GM23248 (cell line): ENCODE data around the gene KCNJ18. TPM values are rescaled to one million over a fixed set of nuclear protein-coding genes. Genes with fewer than 3 reads are reported as not detected.
"Not testable (repeated sequence)": the region's sequence is repeated elsewhere in the genome, so short reads cannot be mapped to it uniquely, and the experiment has no call there.

Experiments used
- DNase-seq: peaks from one replicate; pipeline ENCODE4 v3.0.0-alpha.2; 2015
- H2AFZ ChIP-seq: fragments of 200-600 bp; sonication (generic); 2 replicates; pipeline ENCODE4 v1.6.1; 2016; ENCODE audit warnings: antibody characterized with exemption
- H3F3A ChIP-seq: fragments of 200-600 bp; sonication (generic); 2 replicates; pipeline ENCODE4 v1.6.1; 2016; ENCODE audit warnings: mild to moderate bottlenecking, antibody characterized with exemption, mixed run types; ENCODE audit not compliant: insufficient read depth
- H3K27ac ChIP-seq: fragments of 200-600 bp; sonication (generic); 2 replicates; pipeline ENCODE4 v1.5.1; 2016; ENCODE audit warnings: mild to moderate bottlenecking
- H3K27me3 ChIP-seq: fragments of 200-600 bp; sonication (generic); replicated peaks from 2 replicates; pipeline ENCODE4 v1.6.1; 2016; ENCODE audit warnings: mild to moderate bottlenecking; ENCODE audit not compliant: insufficient read depth
- H3K36me3 ChIP-seq: fragments of 200-600 bp; sonication (generic); 2 replicates; pipeline ENCODE4 v1.6.1; 2016; ENCODE audit warnings: low read depth, mild to moderate bottlenecking
- H3K4me1 ChIP-seq: fragments of 200-600 bp; sonication (generic); 2 replicates; pipeline ENCODE4 v1.6.1; 2016; ENCODE audit warnings: mild to moderate bottlenecking; ENCODE audit not compliant: insufficient read depth
- H3K4me2 ChIP-seq: fragments of 200-600 bp; sonication (generic); one replicate; pipeline ENCODE4 v1.6.1; 2016; ENCODE audit warnings: mild to moderate bottlenecking; ENCODE audit not compliant: unreplicated experiment
- H3K4me3 ChIP-seq: fragments of 200-600 bp; sonication (generic); 2 replicates; pipeline ENCODE4 v1.5.1; 2016; ENCODE audit warnings: mild to moderate bottlenecking
- H3K79me2 ChIP-seq: fragments of 200-600 bp; sonication (generic); 2 replicates; pipeline ENCODE4 v1.6.1; 2016; ENCODE audit warnings: mild to moderate bottlenecking; ENCODE audit not compliant: insufficient read depth
- H3K9ac ChIP-seq: fragments of 200-600 bp; sonication (generic); 2 replicates; pipeline ENCODE4 v1.6.1; 2016; ENCODE audit warnings: mild to moderate bottlenecking
- H3K9me2 ChIP-seq: fragments of 200-600 bp; sonication (generic); 2 replicates; pipeline ENCODE4 v1.6.1; 2016; ENCODE audit warnings: mixed run types, mild to moderate bottlenecking, moderate library complexity; ENCODE audit not compliant: insufficient read depth
- H3K9me3 ChIP-seq: fragments of 200-600 bp; sonication (generic); one replicate; pipeline ENCODE4 v1.6.1; 2017; ENCODE audit warnings: low read depth
- H4K20me1 ChIP-seq: fragments of 200-600 bp; sonication (generic); 2 replicates; pipeline ENCODE4 v1.6.0; 2016; ENCODE audit not compliant: insufficient read depth
- whole genome bisulfite sequencing, 2 experiments: methylation state at CpG; one replicate each; pipeline ENCODE4 v1.1.6; 2015 to 2017; ENCODE audit warnings: low lambda C conversion rate in 2 of 2, low coverage in 1 of 2; ENCODE audit errors: missing lambda C conversion rate in 2 of 2; 5-methylcytosine and 5-hydroxymethylcytosine counted together
- in situ Hi-C: fragments of 300-500 bp; cut with MboI; formaldehyde crosslinking; loops from 2 replicates; pipeline ENCODE4 v1.15.0; 2020
- polyA plus RNA-seq: library from polyadenylated mRNA; unstranded; fragments of >200 nt; fragmentation: Nextera tagmentation; extraction: Ambion mirVana; gene quantifications from 2 replicates; pipeline ENCODE4 v1.2.1, GENCODE V29; 2016
- total RNA-seq: library from RNA; depleted of rRNA; stranded (reverse); fragments of >200 nt; shearing (Covaris generic); gene quantifications from 2 replicates; pipeline ENCODE4 v1.2.3, GENCODE V29; 2014; rRNA removed

The KCNJ18 gene
- not detected in 2 replicates for total RNA-seq
- not detected in 2 replicates for polyA plus RNA-seq

GRCh38 chr17:21691883-21692703, at the start of gene KCNJ18:
KCNJ18 (plus strand) TSS chr17:21692523; CDS start chr17:21702787, 10,264 bp downstream.
- H3K36me3 ChIP-seq, H4K20me1 ChIP-seq, H2AFZ ChIP-seq, H3K9ac ChIP-seq, H3K9me2 ChIP-seq, H3K27ac ChIP-seq, H3F3A ChIP-seq, H3K4me2 ChIP-seq, H3K4me1 ChIP-seq, H3K9me3 ChIP-seq, H3K4me3 ChIP-seq, H3K79me2 ChIP-seq, H3K27me3 ChIP-seq, DNase-seq, in situ Hi-C loops: not testable (repeated sequence)
- WGBS, 2 experiments = 69 to 71% methylated on average over 14 to 17 of the region's 18 CpGs

GRCh38 chr17:21648125-21648524, 44.2 kb upstream of the KCNJ18 start:
- in situ Hi-C loops, H3K27me3 ChIP-seq, H3K4me1 ChIP-seq, H3K9me3 ChIP-seq, H3F3A ChIP-seq, H3K36me3 ChIP-seq, H3K9ac ChIP-seq, H3K79me2 ChIP-seq, H2AFZ ChIP-seq, H3K9me2 ChIP-seq, H3K4me2 ChIP-seq, H3K27ac ChIP-seq, H3K4me3 ChIP-seq, H4K20me1 ChIP-seq, DNase-seq: not testable (repeated sequence)
- WGBS, 2 experiments = 53 to 70% methylated on average over 6 of the region's 6 CpGs

GRCh38 chr17:21650043-21650442, 42.3 kb upstream of the KCNJ18 start:
- H3F3A ChIP-seq, H3K27me3 ChIP-seq, H3K27ac ChIP-seq, H3K9me3 ChIP-seq, H4K20me1 ChIP-seq, DNase-seq, H3K4me3 ChIP-seq, H3K9ac ChIP-seq, H3K4me1 ChIP-seq, H3K79me2 ChIP-seq, in situ Hi-C loops, H2AFZ ChIP-seq, H3K4me2 ChIP-seq, H3K36me3 ChIP-seq, H3K9me2 ChIP-seq: not testable (repeated sequence)
- 20 to 27% methylated on average over 1 of the region's 1 CpG for WGBS, 2 experiments

GRCh38 chr17:21652049-21652448, 40.3 kb upstream of the KCNJ18 start:
- H2AFZ ChIP-seq, H3K27me3 ChIP-seq, DNase-seq, H3K4me3 ChIP-seq, H3K9ac ChIP-seq, H3K79me2 ChIP-seq, H3K9me3 ChIP-seq, H3F3A ChIP-seq, H3K4me2 ChIP-seq, H3K36me3 ChIP-seq, in situ Hi-C loops, H3K9me2 ChIP-seq, H4K20me1 ChIP-seq, H3K4me1 ChIP-seq, H3K27ac ChIP-seq: not testable (repeated sequence)
- WGBS, 2 experiments = 28 to 29% methylated on average over 3 of the region's 4 CpGs

- H3K36me3 ChIP-seq, DNase-seq, H3K9me2 ChIP-seq, H3K9me3 ChIP-seq, H3K4me3 ChIP-seq, H3K4me1 ChIP-seq, in situ Hi-C loops, H4K20me1 ChIP-seq, H3F3A ChIP-seq, H3K79me2 ChIP-seq, H3K27me3 ChIP-seq, H3K9ac ChIP-seq, H3K27ac ChIP-seq, H2AFZ ChIP-seq, H3K4me2 ChIP-seq: not testable (repeated sequence)
- WGBS, 2 experiments = 72 to 74% methylated on average over 10 of the region's 10 CpGs
Observed at GRCh38 chr17:21653211-21653610, 39.1 kb upstream of the KCNJ18 start.

- H3K4me3 ChIP-seq, H3K4me2 ChIP-seq, H3K9ac ChIP-seq, H2AFZ ChIP-seq, H4K20me1 ChIP-seq, H3K4me1 ChIP-seq, H3K79me2 ChIP-seq, H3K9me3 ChIP-seq, H3K27ac ChIP-seq, H3K27me3 ChIP-seq, H3K36me3 ChIP-seq, H3F3A ChIP-seq, in situ Hi-C loops, H3K9me2 ChIP-seq, DNase-seq: not testable (repeated sequence)
- 50 to 51% methylated on average over 45 to 47 of the region's 47 CpGs for WGBS, 2 experiments
Observed at GRCh38 chr17:21656518-21657309, 35.6 kb upstream of the KCNJ18 start.

- H3K9me2 ChIP-seq, H3K4me2 ChIP-seq, H3K9me3 ChIP-seq, H2AFZ ChIP-seq, H3F3A ChIP-seq, H3K4me1 ChIP-seq, H3K9ac ChIP-seq, H3K27ac ChIP-seq, H3K36me3 ChIP-seq, DNase-seq, in situ Hi-C loops, H3K79me2 ChIP-seq, H3K27me3 ChIP-seq, H3K4me3 ChIP-seq, H4K20me1 ChIP-seq: not testable (repeated sequence)
- 25 to 31% methylated on average over 6 of the region's 7 CpGs for WGBS, 2 experiments
Observed at GRCh38 chr17:21659635-21660034, 32.7 kb upstream of the KCNJ18 start.
